Mucosa of rectum (tissue), 2 donors: Measurements from ENCODE around the gene PBOV1.

ENCODE experiments used
- H3K27ac ChIP-seq, 2 donors: one replicate each; pipeline ENCODE4 v1.7.0; 2013; ENCODE audit warnings: inconsistent platforms in 2 of 2, low read depth in 2 of 2, low read length in 2 of 2
- H3K27me3 ChIP-seq, 2 donors: one replicate each; pipeline ENCODE4 v1.7.0; 2013; ENCODE audit warnings: low read length in 2 of 2; ENCODE audit not compliant: control insufficient read depth in 2 of 2, insufficient read depth in 2 of 2
- H3K36me3 ChIP-seq, 2 donors: one replicate each; pipeline ENCODE4 v1.7.0; 2013; ENCODE audit warnings: low read length in 2 of 2; ENCODE audit not compliant: control insufficient read depth in 2 of 2, insufficient read depth in 2 of 2
- H3K4me1 ChIP-seq, 2 donors: one replicate each; pipeline ENCODE4 v1.7.0; 2013; ENCODE audit warnings: low read length in 2 of 2, mild to moderate bottlenecking in 1 of 2; ENCODE audit not compliant: control insufficient read depth in 2 of 2, insufficient read depth in 2 of 2
- H3K4me3 ChIP-seq, 2 donors: one replicate each; pipeline ENCODE4 v1.7.0; 2013; ENCODE audit warnings: low read length in 2 of 2
- H3K9ac ChIP-seq, 2 donors: one replicate each; pipeline ENCODE4 v1.7.0; 2013; ENCODE audit warnings: low read length in 2 of 2, low read depth in 1 of 2, mild to moderate bottlenecking in 1 of 2
- H3K9me3 ChIP-seq, 2 donors: one replicate each; pipeline ENCODE4 v1.7.0; 2013; ENCODE audit warnings: low read length in 2 of 2; ENCODE audit not compliant: control insufficient read depth in 2 of 2
- donor health status: healthy.
- donor health status: Normal muscosa, but diverticular disease.

PBOV1 gene

DNA sequence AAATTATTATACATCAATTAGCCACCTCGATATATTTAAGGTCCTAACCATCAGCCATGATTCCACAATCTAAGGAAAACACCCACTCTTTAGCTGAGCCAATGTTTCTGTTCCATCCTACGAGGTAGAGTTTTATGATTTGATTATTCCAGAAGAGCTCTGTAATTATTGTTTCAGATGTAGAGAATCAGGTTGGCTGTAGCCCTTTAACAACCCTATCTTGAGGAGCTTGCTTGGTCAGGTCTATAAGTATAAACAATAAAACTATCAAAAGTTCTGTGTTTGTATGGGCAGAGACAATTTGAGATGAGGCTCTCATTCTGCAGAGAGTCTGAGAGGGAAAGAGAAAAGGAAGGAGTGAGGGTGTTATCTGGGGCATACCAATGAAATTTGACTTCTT is at the start of gene PBOV1:
TSS of gene PBOV1 (minus strand) at position 43 of the 400 bp plus-strand sequence. CDS start 96 bp downstream, outside the sequence.
- no peak within 1 kb of the TSS for H3K4me3 ChIP-seq
- H3K9me3 ChIP-seq: no peaks in the 10 kb centered on the region
- H3K9ac ChIP-seq: no peak within 1 kb of the TSS
- H3K27ac ChIP-seq: peak within 1 kb of the TSS; percentile 3 to 19
- H3K4me1 ChIP-seq: peaks cover 4 to 9% of the 10 kb centered on the region in 2 donors
- H3K27me3 ChIP-seq: no peaks in the 10 kb centered on the region
- no peaks in the 10 kb centered on the region for H3K36me3 ChIP-seq

DNA sequence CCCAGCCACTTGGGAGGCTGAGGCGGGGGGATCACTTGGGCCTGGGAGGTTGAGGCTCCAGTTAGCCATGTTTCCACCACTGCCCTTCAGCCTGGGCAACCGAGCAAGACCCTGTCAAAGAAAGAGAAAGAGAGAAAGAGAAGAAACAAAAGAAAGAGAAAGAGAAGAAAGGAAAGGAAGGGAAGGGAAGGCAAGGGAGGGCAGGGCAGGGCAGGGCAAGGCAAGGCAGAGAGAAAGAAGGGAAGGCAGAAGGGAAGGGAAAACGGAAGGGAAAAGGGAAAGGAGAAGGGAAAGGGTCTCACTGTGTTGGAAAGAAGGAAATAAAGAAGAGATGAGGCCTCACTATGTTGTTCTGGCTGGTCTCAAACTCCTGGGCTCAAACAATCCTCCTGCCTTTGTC is 47.8 kb upstream of the PBOV1 start:
- H3K4me3 ChIP-seq: no peak overlapping the region
- no peak overlapping the region for H3K9ac ChIP-seq
- peaks cover 7 to 12% of the 10 kb centered on the region in 2 donors for H3K36me3 ChIP-seq
- H3K27me3 ChIP-seq: no peaks in the 10 kb centered on the region
- H3K4me1 ChIP-seq: no peaks in the 10 kb centered on the region
- no peak overlapping the region for H3K27ac ChIP-seq
- no peaks in the 10 kb centered on the region for H3K9me3 ChIP-seq

DNA sequence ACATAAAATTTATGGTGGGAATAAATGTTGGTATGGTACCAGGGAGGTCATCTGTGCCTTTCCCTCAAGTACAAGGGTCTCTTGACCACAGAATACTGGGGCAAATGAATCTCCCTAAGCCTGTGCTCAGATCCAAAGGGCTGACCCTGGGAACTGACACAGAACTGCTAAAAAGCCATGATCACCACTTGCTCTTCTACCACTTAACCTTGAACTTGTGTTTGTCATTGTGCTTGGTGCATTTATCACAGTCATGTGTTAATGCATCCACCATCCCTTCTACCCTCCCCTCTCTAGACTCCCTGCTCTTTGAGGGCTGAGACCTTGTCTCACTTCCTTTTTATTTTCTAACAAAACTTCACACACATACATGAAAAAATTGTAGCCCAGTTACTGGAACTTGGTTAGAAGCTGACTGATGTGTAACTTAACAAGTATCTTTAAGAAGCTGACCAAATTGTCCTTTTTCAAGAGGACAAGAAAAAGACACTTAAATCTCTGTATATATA is 46.1 kb upstream of the PBOV1 start:
- Histone ChIP-seq H3K27ac (no peak overlapping the region), H3K36me3 (peaks cover 7 to 12% of the 10 kb centered on the region in 2 donors)

GRCh38 chr6:138263963-138264362 is 45.7 kb upstream of the PBOV1 start:
- Histone ChIP-seq H3K27me3 (no peaks in the 10 kb centered on the region), H3K4me3 (no peak overlapping the region), H3K9ac (no peak overlapping the region), H3K4me1 (no peaks in the 10 kb centered on the region), H3K36me3 (peaks cover 7 to 12% of the 10 kb centered on the region in 2 donors), H3K9me3 (no peaks in the 10 kb centered on the region), H3K27ac (no peak overlapping the region)

More for the DNA sequence above, 46.1 kb upstream of the PBOV1 start:
- no peak overlapping the region for H3K4me3 ChIP-seq
- no peak overlapping the region for H3K9ac ChIP-seq
- H3K27me3 ChIP-seq: no peaks in the 10 kb centered on the region
- no peaks in the 10 kb centered on the region for H3K9me3 ChIP-seq
- no peaks in the 10 kb centered on the region for H3K4me1 ChIP-seq

- Histone ChIP-seq H3K9me3 (no peaks in the 10 kb centered on the region), H3K27ac (no peak overlapping the region), H3K36me3 (peaks cover 7 to 12% of the 10 kb centered on the region in 2 donors), H3K27me3 (no peaks in the 10 kb centered on the region), H3K4me3 (no peak overlapping the region), H3K4me1 (no peaks in the 10 kb centered on the region), H3K9ac (no peak overlapping the region)
These were observed 43.0 kb upstream of the PBOV1 start for GRCh38 chr6:138261116-138261780.

DNA sequence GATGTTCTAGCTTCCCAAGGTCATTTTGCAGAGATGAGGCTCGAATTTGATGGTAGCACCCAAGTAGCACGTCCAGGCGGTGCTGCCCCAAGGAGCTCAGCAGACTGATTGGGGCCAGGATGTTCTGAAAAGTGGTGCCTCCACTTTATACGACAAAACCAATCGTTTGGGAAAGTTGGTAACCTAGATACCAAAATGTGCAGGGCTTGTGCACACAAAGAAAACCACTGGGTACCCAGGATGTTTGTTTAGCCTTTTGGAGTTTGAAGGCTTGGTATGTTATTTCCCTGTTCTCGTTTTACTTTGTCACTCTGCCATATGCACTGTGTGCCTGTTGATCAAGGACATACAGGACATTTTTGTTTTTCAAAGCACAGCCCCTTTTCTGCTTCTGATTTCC is 40.7 kb upstream of the PBOV1 start:
- no peaks in the 10 kb centered on the region for H3K9me3 ChIP-seq
- no peaks in the 10 kb centered on the region for H3K27me3 ChIP-seq
- H3K27ac ChIP-seq: no peak overlapping the region
- peaks cover 10 to 12% of the 10 kb centered on the region in 2 donors for H3K36me3 ChIP-seq
- no peak overlapping the region for H3K9ac ChIP-seq
- H3K4me3 ChIP-seq: no peak overlapping the region
- no peaks in the 10 kb centered on the region for H3K4me1 ChIP-seq

DNA sequence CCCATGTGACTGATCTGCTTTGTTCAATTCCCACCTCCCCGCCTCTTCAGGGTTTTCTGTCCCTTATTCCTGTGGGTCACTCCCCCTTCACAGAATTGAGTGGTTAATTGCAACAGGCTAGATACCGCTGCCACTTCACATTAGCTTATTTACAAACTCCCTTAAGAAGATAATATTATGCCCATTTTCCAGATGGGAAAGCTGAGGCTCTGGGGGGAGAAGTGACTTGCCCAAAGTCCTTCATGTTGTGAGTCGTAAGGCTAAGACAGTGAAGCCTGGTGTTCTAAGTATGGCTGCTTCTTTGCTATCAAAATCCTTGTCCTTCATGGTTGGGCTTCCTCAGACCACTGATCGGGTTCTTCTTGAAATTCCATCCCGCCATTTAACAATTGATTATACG is 39.9 kb upstream of the PBOV1 start:
- H3K9me3 ChIP-seq: no peaks in the 10 kb centered on the region
- H3K4me3 ChIP-seq: no peak overlapping the region
- H3K27me3 ChIP-seq: no peaks in the 10 kb centered on the region
- H3K9ac ChIP-seq: no peak overlapping the region
- H3K36me3 ChIP-seq: peaks cover 8 to 13% of the 10 kb centered on the region in 2 donors
- no peaks in the 10 kb centered on the region for H3K4me1 ChIP-seq
- H3K27ac ChIP-seq: no peak overlapping the region

GRCh38 chr6:138257638-138258040 is 39.3 kb upstream of the PBOV1 start:
- H3K27me3 ChIP-seq: no peaks in the 10 kb centered on the region
- peaks cover 3 to 8% of the 10 kb centered on the region in 2 donors for H3K36me3 ChIP-seq
- H3K4me1 ChIP-seq: no peaks in the 10 kb centered on the region
- H3K9ac ChIP-seq: no peak overlapping the region
- no peak overlapping the region for H3K4me3 ChIP-seq
- H3K27ac ChIP-seq: no peak overlapping the region
- no peaks in the 10 kb centered on the region for H3K9me3 ChIP-seq

DNA sequence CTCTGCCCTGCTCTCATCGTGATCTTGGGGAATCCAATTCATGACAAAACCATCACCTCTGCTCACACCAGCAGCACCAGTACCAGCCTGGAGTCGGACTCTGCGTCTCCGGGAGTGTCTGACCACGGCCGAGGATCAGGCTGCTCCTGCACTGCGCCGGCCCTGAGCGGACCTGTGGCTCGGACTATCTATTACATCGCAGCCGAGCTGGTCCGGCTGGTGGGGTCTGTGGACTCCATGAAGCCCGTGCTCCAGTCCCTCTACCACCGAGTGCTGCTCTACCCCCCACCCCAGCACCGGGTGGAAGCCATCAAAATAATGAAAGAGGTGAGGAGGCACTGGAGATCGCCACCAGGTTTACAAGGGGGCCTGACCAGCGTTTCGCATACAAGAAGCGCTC is 37.2 kb upstream of the PBOV1 start:
- Histone ChIP-seq H3K9ac (no peak overlapping the region), H3K36me3 (peaks cover 4 to 7% of the 10 kb centered on the region in 2 donors), H3K4me3 (no peak overlapping the region), H3K9me3 (no peaks in the 10 kb centered on the region), H3K27ac (no peak overlapping the region), H3K27me3 (no peaks in the 10 kb centered on the region), H3K4me1 (no peaks in the 10 kb centered on the region)

DNA sequence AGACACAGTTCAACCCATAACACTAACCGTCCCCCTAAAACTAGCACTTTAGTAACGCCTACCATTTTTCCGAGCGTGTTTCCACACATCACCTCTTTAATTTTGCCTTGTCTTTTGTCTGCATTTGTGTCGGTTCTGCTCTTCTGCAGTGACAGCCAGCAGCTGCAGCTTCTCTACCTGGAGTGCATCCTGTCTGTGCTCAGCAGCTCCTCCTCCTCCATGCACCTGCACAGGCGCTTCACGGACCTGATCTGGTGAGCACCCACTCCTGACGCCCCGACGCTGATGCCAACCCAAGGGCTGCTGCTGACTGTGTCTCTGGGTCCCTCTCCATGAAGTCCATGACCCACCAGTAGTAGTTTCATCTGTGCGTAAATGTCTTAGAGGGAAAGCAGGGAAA is 35.4 kb upstream of the PBOV1 start:
- no peaks in the 10 kb centered on the region for H3K9me3 ChIP-seq
- H3K4me1 ChIP-seq: no peaks in the 10 kb centered on the region

More for the DNA sequence above, 35.4 kb upstream of the PBOV1 start:
- Histone ChIP-seq H3K27ac (no peak overlapping the region), H3K36me3 (peaks cover 4 to 7% of the 10 kb centered on the region in 2 donors), H3K4me3 (no peak overlapping the region), H3K9ac (no peak overlapping the region), H3K27me3 (no peaks in the 10 kb centered on the region)
